ENCODE measurements around the gene CC2D2A.

Gene CC2D2A

GRCh38 chr4:15586066-15586465, 116.4 kb downstream of the CC2D2A start:
- TF ChIP-seq CTCF (IDR thresholded peaks at IDR 0.05; ENCODE audit: borderline replicate concordance, insufficient read depth, low read depth, low read length): no peak
- H3K4me3 ChIP-seq (ENCODE audit: low read depth, low read length): no peak overlapping the region

GRCh38 chr4:15587649-15588048, 118.0 kb downstream of the CC2D2A start:
- TF ChIP-seq CTCF (IDR thresholded peaks at IDR 0.05; ENCODE audit: borderline replicate concordance, insufficient read depth, low read depth, low read length): no peak
- H3K4me3 ChIP-seq (ENCODE audit: low read depth, low read length): no peak overlapping the region

- no peak overlapping the region for H3K4me3 ChIP-seq (ENCODE audit: low read depth, low read length)
- TF ChIP-seq CTCF (IDR thresholded peaks at IDR 0.05; ENCODE audit: borderline replicate concordance, insufficient read depth, low read depth, low read length): no peak
These were observed 123.1 kb downstream of the CC2D2A start for GRCh38 chr4:15592799-15593198.

- TF ChIP-seq CTCF (IDR thresholded peaks at IDR 0.05; ENCODE audit: borderline replicate concordance, insufficient read depth, low read depth, low read length): no peak
- no peak overlapping the region for H3K4me3 ChIP-seq (ENCODE audit: low read depth, low read length)
These were observed 129.0 kb downstream of the CC2D2A start for GRCh38 chr4:15598644-15599043.

- no peak overlapping the region for H3K4me3 ChIP-seq (ENCODE audit: low read depth, low read length)
- no peak for TF ChIP-seq CTCF (IDR thresholded peaks at IDR 0.05; ENCODE audit: borderline replicate concordance, insufficient read depth, low read depth, low read length)
These were observed 130.5 kb downstream of the CC2D2A start for GRCh38 chr4:15600176-15600575.

- no peak for TF ChIP-seq CTCF (IDR thresholded peaks at IDR 0.05; ENCODE audit: borderline replicate concordance, insufficient read depth, low read depth, low read length)
- H3K4me3 ChIP-seq (ENCODE audit: low read depth, low read length): no peak overlapping the region
These were observed 132.2 kb downstream of the CC2D2A start for GRCh38 chr4:15601862-15602261.

- TF ChIP-seq CTCF (IDR thresholded peaks at IDR 0.05; ENCODE audit: borderline replicate concordance, insufficient read depth, low read depth, low read length): no peak
- no peak overlapping the region for H3K4me3 ChIP-seq (ENCODE audit: low read depth, low read length)
These were observed 135.9 kb downstream of the CC2D2A start for GRCh38 chr4:15605537-15605936.
